ENCODE data around the gene ADAMTSL3.

GRCh38 chr15:83809345-83809744, 155.4 kb downstream of the ADAMTSL3 start:
- no peak for TF ChIP-seq CTCF (IDR thresholded peaks at IDR 0.05; ENCODE audit: low read depth, low read length, poor library complexity, severe bottlenecking)
- TF ChIP-seq EZH2phosphoT487 (IDR thresholded peaks at IDR 0.05; ENCODE audit: borderline replicate concordance, low read length): no peak
